ENCODE measurements around the gene PDE4D.

- TF ChIP-seq OSR1 (CRISPR knock-in tag; IDR thresholded peaks at IDR 0.05) (no peak), TOX (CRISPR knock-in tag; IDR thresholded peaks at IDR 0.05; ENCODE audit: borderline replicate concordance) (no peak), PPARA (CRISPR knock-in tag; IDR thresholded peaks at IDR 0.05; ENCODE audit: borderline replicate concordance) (no peak), ARNTL (CRISPR knock-in tag; IDR thresholded peaks at IDR 0.05; ENCODE audit: borderline replicate concordance, low read depth) (no peak), SNAI2 (CRISPR knock-in tag; IDR thresholded peaks at IDR 0.05) (no peak), ISL1 (CRISPR knock-in tag; IDR thresholded peaks at IDR 0.05) (no peak), ZC3H10 (CRISPR knock-in tag; IDR thresholded peaks at IDR 0.05) (no peak), RARB (CRISPR knock-in tag; IDR thresholded peaks at IDR 0.05) (no peak), ESRRG (CRISPR knock-in tag; IDR thresholded peaks at IDR 0.05) (no peak), ZNF8 (CRISPR knock-in tag; IDR thresholded peaks at IDR 0.05) (no peak), BACH2 (CRISPR knock-in tag; IDR thresholded peaks at IDR 0.05; ENCODE audit: borderline replicate concordance) (no peak)
- TF ChIP-seq, protein P1, sequence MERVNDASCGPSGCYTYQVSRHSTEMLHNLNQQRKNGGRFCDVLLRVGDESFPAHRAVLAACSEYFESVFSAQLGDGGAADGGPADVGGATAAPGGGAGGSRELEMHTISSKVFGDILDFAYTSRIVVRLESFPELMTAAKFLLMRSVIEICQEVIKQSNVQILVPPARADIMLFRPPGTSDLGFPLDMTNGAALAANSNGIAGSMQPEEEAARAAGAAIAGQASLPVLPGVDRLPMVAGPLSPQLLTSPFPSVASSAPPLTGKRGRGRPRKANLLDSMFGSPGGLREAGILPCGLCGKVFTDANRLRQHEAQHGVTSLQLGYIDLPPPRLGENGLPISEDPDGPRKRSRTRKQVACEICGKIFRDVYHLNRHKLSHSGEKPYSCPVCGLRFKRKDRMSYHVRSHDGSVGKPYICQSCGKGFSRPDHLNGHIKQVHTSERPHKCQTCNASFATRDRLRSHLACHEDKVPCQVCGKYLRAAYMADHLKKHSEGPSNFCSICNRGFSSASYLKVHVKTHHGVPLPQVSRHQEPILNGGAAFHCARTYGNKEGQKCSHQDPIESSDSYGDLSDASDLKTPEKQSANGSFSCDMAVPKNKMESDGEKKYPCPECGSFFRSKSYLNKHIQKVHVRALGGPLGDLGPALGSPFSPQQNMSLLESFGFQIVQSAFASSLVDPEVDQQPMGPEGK (CRISPR knock-in tag; IDR thresholded peaks at IDR 0.05; ENCODE audit: borderline replicate concordance) = no peak
These were observed 107.7 kb downstream of the PDE4D start for GRCh38 chr5:59785676-59786333.

All from SK-N-SH treated with all-trans-retinoic acid at 6 μM for 48 hours (cell line).